Measurements from ENCODE around the gene HMGB1. TPM values are rescaled to one million over a fixed set of nuclear protein-coding genes. Genes with fewer than 3 reads are reported as not detected.
"Not testable (repeated sequence)": the region's sequence is repeated elsewhere in the genome, so short reads cannot be mapped to it uniquely, and the experiment has no call there.

The HMGB1 gene
- total and polyA plus RNA-seq, 7 donors = 212 to 519 (median 317) TPM

DNA sequence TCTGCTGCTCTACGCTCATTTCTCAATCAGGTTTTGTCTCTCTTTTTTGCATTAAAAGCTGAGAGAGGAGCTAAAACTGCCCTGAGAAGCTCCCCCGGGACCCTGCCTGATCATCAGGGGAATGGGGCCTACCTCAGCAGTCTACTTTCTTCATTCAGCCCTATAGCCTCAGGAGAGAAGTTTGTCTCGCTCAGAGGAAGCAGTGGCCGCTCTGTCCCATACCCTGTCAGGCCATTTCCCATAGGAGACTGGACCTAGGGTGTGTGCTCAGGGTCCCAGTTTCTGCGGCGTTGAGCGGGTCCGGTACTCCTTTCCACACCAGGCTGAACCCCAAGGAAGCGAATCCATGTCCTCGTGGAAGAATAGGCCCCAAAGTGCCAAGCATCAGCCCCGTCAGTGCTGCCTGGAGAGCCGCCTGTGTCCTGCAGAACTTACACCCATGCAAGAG is 21.8 kb downstream of the HMGB1 start:
- H3K9me3 ChIP-seq = no peaks in the 10 kb centered on the region
- no peak overlapping the region for H3K4me3 ChIP-seq
- no peak for DNase-seq
- no peak overlapping the region for H3K27ac ChIP-seq
- no peaks in the 10 kb centered on the region for H3K27me3 ChIP-seq
- TF ChIP-seq EP300 (IDR thresholded peaks at IDR 0.05) = no peak
- TF ChIP-seq POLR2A (IDR thresholded peaks at IDR 0.05) = no peak
- TF ChIP-seq POLR2AphosphoS5 (IDR thresholded peaks at IDR 0.05) = no peak
- TF ChIP-seq, protein P1, sequence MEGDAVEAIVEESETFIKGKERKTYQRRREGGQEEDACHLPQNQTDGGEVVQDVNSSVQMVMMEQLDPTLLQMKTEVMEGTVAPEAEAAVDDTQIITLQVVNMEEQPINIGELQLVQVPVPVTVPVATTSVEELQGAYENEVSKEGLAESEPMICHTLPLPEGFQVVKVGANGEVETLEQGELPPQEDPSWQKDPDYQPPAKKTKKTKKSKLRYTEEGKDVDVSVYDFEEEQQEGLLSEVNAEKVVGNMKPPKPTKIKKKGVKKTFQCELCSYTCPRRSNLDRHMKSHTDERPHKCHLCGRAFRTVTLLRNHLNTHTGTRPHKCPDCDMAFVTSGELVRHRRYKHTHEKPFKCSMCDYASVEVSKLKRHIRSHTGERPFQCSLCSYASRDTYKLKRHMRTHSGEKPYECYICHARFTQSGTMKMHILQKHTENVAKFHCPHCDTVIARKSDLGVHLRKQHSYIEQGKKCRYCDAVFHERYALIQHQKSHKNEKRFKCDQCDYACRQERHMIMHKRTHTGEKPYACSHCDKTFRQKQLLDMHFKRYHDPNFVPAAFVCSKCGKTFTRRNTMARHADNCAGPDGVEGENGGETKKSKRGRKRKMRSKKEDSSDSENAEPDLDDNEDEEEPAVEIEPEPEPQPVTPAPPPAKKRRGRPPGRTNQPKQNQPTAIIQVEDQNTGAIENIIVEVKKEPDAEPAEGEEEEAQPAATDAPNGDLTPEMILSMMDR (IDR thresholded peaks at IDR 0.05) = no peak
- intact Hi-C loops (cut with DNase I) = no loop called here
- H3K36me3 ChIP-seq = no peaks in the 10 kb centered on the region
- WGBS, 2 donors = 81 to 96% methylated on average over 12 of the region's 12 CpGs
- H3K4me1 ChIP-seq = peaks cover 0 to 18% (median 14%) of the 10 kb centered on the region in 4 donors

DNA sequence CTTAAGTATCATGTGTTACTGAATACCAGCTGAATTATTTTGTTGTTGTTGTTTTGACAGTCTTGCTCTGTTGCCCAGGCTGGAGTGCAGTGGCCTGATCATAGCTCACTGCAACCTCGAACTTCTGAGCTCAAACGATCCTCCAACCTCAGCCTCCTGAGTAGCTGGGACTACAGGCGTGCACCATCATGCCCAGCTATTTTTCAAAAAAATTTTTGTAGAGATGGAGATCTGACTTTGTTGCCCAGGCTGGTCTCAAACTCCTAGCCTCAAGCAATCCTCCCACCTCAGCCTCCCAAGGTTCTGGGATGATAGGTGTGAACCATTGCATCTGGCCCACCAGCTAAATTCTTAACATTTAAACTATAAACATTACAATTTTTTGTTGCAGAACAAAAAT is 22.2 kb downstream of the HMGB1 start:
- H3K27me3 ChIP-seq; intact Hi-C loops (cut with DNase I); H3K4me3 ChIP-seq; H3K27ac ChIP-seq; DNase-seq; H3K9me3 ChIP-seq; H3K36me3 ChIP-seq: not testable (repeated sequence)
- WGBS, 2 donors = 65 to 93% methylated on average over 3 of the region's 3 CpGs
- H3K4me1 ChIP-seq = peaks cover 0 to 18% (median 14%) of the 10 kb centered on the region in 4 donors

DNA sequence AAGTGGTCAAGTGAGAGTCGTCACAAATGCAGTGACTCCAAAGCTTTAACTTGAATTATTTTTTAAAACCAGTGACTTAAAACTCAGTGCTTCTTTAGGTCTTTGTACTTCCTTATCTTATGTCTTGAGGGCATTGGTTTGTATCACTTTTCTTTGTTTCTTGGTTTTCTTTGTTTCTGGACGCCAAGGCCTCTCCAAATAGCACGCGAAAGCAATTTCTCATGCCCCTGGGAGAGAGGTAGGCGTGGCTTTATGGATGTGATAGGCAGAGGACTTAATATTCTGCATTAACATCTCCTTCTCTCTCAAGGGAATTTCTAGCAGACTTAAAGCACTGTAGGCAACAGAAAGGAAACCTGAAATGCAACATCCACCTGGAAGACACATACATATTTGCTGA is 22.8 kb downstream of the HMGB1 start:
- 47 to 56% methylated on average over 5 of the region's 5 CpGs for WGBS, 2 donors
- TF ChIP-seq EP300 (IDR thresholded peaks at IDR 0.05) (no peak), POLR2A (IDR thresholded peaks at IDR 0.05) (no peak), POLR2AphosphoS5 (IDR thresholded peaks at IDR 0.05) (no peak)
- TF ChIP-seq, protein P1 (IDR thresholded peaks at IDR 0.05) = no peak
- Histone ChIP-seq H3K4me1 (peaks cover 0 to 18% (median 14%) of the 10 kb centered on the region in 4 donors), H3K27ac (no peak overlapping the region), H3K4me3 (no peak overlapping the region), H3K36me3 (no peaks in the 10 kb centered on the region), H3K9me3 (no peaks in the 10 kb centered on the region), H3K27me3 (no peaks in the 10 kb centered on the region)
- DNase-seq = no peak
- intact Hi-C loops (cut with DNase I) = no loop called here

DNA sequence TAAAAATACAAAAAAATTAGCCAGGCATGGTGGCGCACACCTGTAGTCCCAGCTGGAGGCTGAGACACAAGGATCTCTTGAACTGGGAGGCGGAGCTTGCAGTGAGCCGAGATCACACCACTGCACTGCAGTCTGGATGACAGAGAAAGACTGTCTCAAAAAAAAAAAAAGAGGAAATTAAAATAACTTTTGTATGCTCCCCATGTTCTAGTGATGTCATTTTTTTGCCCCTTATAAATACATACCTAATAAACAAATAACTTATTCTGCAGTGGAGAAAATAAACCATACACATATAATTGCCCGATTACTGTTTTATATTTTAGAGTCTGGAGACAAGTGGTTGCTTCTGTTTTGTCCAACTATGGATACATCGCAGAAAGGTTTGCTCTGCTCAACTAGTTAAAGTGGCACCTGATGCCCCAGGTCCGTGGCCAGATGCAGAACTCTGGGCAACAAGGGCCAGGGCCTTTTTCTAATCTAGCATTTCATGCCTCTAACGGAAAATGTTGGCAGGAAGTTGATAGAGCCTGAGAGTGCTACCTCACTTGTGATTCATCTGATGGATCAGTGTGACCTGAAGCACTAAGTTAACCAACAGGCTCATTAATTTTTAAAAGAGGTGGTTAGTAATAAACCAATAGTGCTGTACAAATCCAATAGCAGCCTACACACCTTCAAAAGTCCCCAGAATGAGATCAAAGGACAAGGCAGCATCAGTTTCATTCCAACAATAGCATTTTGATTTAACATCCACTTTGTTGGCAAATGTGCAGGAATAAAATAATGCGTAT is 24.6 kb downstream of the HMGB1 start:
- no peak overlapping the region for H3K27ac ChIP-seq
- intact Hi-C loops (cut with DNase I) = no loop called here
- H3K36me3 ChIP-seq = no peaks in the 10 kb centered on the region
- DNase-seq = no peak
- no peak overlapping the region for H3K4me3 ChIP-seq
- whole genome bisulfite sequencing, 2 donors = 68 to 71% methylated on average over 8 of the region's 8 CpGs
- H3K27me3 ChIP-seq = no peaks in the 10 kb centered on the region
- H3K4me1 ChIP-seq = peaks cover 0 to 11% (median 10%) of the 10 kb centered on the region in 4 donors
- H3K9me3 ChIP-seq = no peaks in the 10 kb centered on the region
- TF ChIP-seq POLR2AphosphoS5 (IDR thresholded peaks at IDR 0.05) = no peak
- no peak for TF ChIP-seq EP300 (IDR thresholded peaks at IDR 0.05)
- TF ChIP-seq, protein P1 (IDR thresholded peaks at IDR 0.05) = no peak
- no peak for TF ChIP-seq POLR2A (IDR thresholded peaks at IDR 0.05)

DNA sequence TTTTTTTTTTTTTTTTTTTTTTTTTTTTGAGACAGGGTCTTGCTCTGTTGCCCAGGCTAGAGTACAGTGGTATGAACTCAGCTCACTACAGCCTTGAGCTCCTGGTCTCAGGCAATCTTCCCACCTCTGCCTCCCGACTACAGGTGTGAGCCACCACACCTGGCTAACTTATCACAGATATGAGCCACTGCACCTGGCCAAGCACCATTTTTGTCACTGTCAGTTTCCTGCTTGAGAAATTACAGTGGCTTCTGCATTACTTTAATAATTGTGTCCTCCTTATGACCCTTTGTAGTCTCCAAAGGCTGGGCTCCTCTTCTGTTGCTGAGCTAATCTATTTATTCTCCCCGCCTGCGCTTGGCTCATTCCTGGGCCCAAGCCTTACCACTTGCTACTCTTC is 27.4 kb downstream of the HMGB1 start:
- WGBS, 2 donors = 90 to 97% methylated on average over 3 of the region's 3 CpGs
- DNase-seq = no peak
- H3K4me3 ChIP-seq = no peak overlapping the region
- no peaks in the 10 kb centered on the region for H3K36me3 ChIP-seq
- H3K27ac ChIP-seq = no peak overlapping the region
- H3K9me3 ChIP-seq = no peaks in the 10 kb centered on the region
- intact Hi-C loops (cut with DNase I) = no loop called here
- H3K27me3 ChIP-seq = no peaks in the 10 kb centered on the region
- TF ChIP-seq POLR2A (IDR thresholded peaks at IDR 0.05) (no peak), EP300 (IDR thresholded peaks at IDR 0.05) (no peak), POLR2AphosphoS5 (IDR thresholded peaks at IDR 0.05) (no peak)
- TF ChIP-seq, protein P1 (IDR thresholded peaks at IDR 0.05) = no peak
- no peaks in the 10 kb centered on the region for H3K4me1 ChIP-seq
